GM18508 (cell line): ENCODE data around the gene RAB1B.
"Not testable (repeated sequence)": the region's sequence is repeated elsewhere in the genome, so short reads cannot be mapped to it uniquely, and the experiment has no call there.

Experiments
- ATAC-seq: cut with Tn5 transposase; IDR thresholded peaks from one replicate; pipeline ENCODE4 v1.9.1; 2021; ENCODE audit warnings: moderate number of reproducible peaks; ENCODE audit not compliant: insufficient read depth, unreplicated experiment

The RAB1B gene

DNA sequence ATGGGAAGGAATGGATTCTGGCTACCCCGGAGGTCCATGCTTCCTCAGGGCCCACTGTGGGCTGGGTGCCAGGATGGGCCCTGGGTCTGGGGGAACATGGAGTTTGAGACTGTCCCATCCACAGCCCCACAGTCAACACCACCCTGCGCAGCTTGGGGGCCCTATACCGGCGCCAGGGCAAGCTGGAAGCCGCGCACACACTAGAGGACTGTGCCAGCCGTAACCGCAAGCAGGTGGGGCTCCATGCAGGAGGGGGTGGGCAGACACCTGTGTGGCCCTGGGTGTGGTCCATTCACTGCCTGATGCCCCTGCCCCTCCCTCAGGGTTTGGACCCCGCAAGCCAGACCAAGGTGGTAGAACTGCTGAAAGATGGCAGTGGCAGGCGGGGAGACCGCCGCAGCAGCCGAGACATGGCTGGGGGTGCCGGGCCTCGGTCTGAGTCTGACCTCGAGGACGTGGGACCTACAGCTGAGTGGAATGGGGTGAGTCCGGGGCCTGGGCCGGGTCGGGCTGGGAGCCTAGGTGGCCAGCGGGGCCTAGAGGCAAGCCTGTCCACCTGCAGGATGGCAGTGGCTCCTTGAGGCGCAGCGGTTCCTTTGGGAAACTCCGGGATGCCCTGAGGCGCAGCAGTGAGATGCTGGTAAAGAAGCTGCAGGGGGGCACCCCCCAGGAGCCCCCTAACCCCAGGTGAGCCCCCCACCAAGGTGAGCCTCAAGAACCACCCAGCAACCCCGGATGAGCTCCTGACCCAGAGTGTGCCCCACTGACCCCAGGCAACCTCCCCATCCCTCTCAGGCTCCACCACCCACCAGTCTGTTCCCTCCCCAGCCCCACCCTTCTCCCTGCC lies 2.7 kb upstream of the RAB1B start:
- no peak for ATAC-seq

GRCh38 chr11:66266378-66267038 lies 1.9 kb upstream of the RAB1B start:
- ATAC-seq: no peak

DNA sequence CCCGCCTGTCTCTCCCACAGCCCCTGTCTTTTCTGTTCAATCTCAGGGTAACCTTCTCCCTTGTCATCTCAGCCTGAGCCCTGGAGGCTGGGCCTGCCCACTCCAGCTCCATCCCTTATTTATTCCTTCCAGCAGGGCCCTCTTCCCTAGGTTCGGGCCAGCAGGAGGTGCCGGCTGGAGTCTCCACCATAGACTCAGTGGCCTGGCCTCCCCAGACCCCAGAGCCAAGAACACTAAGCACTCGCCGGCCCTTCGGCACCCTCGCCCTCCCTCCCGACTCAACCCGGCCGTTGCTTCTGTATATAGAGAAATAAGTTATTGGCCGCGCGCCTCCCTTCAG lies 1.4 kb upstream of the RAB1B start:
- ATAC-seq: no peak

GRCh38 chr11:66267379-66268243 lies 828 bp upstream of the RAB1B start:
- no peak for ATAC-seq

DNA sequence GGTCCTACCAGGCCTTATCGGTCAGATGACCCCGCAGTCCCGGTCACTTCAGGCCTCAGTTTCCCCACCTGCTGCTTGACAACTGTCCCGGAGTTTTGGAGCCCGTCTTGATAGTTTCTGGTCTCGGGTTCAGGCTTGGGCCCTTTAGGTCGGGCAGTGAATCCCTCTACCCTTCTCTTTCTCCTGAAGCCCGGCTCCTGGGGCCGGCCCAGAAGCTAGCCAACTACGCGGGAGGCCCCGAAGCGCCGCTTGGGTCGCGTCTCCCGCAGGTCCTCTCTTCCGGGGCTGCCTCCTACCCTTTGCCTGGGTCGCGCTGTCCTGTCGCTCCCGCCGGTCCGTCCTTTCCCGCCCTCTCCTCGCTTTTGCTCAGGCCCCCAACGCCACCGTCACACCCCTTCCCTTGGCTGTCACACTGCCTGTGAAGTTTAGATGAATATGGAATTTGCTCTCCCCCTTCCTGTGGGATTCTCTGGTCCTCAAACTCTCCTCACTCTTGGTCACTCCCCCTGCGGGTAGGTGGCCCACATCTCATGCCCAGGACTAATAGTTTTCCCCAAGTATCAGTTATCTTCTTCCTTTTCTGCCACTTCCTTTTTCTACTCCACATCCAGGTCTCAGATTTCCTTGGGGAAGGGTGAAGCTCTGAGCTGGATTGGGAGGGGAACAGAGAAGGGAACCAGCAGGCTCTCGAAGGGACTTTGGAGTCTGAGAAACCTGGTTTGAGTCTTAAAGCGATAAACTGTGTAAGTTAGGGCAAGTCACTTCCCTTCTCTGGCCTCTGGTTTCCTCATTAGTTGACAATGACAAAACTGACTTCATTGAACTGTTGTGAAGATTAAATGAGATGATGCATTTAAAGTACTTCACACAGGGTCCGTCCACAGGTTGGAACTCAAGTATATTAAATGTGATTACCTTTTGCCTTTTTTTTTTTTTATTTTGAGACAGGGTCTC lies 790 bp downstream of the RAB1B start:
- no peak for ATAC-seq

DNA sequence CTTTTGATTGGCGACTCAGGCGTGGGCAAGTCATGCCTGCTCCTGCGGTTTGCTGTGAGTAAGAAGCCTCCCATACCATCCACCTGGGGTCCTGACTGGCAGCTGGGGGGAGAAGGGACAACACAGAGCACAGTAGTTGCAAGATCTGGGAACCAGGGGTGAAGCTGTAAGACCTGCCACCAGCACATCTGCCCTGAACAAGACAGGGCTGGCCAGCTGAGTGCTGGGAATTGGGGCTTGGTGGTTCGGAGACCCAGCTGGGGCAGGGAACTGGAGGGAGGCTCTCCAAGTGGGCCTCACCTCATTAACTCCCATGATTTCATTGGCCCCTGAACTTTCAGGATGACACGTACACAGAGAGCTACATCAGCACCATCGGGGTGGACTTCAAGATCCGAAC lies 3.4 kb downstream of the RAB1B start:
- no peak for ATAC-seq

DNA sequence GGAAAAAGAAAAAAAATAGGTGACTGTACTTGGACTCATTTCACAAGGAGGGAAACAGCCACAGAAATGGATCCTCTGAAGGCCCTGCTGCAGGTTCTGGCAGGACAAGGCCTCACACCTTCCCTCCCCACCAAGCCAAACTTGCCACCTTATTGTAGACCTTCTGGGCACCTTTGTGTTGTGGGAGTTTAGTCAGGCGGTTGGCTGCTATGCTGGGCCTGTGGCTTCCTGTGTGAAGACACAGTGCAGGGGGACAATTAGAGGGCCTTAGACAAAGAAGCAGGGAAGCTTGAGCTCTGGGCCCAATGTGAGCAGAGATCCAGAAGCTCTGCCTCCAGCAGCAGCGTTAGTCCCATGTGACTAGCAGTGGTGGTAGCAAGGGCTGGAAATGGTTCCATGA lies 4.2 kb downstream of the RAB1B start:
- no peak for ATAC-seq

DNA sequence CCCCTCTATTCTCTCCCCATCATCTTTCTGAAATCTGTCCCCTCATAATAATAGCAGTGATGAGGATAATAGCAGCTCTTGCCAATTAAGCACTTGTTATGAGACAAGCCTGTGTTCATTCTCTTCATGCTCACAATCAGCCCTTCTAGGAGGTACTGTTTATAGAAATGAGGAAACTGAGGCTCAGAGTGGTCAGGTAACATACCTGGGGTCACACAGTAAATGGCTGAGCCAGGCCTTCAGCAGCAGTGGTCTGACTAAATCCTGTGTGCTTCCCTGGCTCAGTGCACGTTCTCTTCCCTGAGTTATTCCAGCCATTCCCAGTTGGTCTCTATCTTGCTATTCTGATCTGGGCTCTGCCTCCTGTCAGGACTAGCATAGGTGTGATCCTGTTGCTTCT lies 5.8 kb downstream of the RAB1B start:
- no peak for ATAC-seq

DNA sequence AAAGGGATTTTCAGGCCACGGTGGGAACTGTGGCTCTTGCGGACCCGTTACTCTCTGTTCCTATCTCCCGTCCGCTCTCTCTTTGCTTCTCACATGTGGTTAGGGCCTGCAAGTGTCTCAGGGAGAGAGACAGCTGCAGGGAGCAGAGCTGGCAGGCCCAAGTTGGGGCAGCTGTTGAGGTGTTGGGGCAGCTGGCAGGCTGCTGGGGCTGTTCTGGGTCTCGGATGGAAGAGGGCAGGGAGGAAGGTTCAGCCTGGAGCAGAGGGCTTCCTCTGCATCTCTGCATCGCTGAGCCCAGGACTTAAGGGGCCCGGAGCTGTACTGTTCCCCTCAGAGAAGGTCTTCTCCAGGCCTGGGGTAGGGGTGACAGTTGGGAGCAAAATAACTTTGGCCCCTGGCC lies 7.0 kb downstream of the RAB1B start:
- no peak for ATAC-seq

- no peak for ATAC-seq
These were observed 7.7 kb downstream of the RAB1B start for GRCh38 chr11:66275984-66276612.

GRCh38 chr11:66276619-66277018 lies 8.2 kb downstream of the RAB1B start:
- not testable (repeated sequence) for ATAC-seq

DNA sequence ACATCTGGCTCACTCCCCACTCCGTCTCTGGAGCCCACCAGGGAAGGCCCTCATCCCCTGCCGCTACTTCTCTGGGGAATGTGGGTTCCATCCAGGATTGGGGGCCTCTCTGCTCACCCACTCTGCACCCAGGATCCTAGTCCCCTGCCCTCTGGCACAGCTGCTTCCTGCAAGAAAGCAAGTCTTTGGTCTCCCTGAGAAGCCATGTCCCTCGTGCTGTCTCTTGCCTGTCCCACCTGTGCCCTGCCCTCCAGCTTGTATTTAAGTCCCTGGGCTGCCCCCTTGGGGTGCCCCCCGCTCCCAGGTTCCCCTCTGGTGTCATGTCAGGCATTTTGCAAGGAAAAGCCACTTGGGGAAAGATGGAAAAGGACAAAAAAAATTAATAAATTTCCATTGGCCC lies 8.6 kb downstream of the RAB1B start:
- not testable (repeated sequence) for ATAC-seq

DNA sequence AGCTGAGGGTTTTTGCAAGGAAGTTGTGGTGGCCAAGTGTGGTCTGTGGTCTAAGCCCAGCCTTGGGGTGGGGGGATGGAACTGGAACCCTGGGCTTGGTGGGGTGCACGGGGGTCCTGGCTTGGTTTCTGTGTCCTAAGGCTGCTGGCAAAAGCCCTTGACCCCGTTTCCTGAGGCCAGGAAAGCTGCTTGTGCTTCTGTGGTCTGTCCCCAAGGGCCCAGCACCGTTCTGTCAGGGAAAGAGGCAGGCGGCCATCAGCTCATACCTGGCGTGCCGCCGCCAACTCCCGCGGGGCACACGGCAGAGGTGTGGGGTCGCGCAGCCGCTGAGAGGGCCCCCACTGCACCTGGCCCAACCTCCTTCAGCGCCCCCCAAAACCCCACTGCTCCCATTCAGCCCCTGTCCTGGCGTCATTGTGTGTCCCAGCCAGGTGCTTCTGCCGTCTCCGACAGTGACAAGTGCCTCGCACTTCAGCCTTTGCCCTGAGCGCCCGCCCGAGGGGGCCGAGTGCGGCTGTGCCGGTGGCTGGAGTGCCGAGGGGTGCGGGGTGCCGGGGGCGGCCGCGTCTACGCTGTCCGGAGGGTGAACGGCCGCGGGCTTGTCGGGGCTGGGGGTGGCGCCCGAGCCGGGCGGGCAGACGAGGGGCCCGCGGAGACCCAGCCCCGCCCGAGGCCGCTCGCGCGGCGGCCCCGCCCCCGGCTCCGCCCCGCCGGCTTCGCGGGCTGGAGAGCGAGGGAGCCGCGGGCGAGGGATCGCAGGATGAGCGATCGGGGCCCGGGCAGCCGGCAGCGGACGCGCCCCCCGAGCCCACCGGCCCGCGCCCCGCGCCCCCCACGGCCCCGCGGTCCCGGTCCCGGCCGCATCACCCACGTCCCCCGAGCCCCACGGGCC lies 9.3 kb downstream of the RAB1B start, which contains the start of gene CNIH2:
TSS of gene CNIH2 (plus strand) at position 705 of the 892 bp plus-strand sequence. CDS start 282 bp downstream, outside the sequence.
- ATAC-seq: no peak

DNA sequence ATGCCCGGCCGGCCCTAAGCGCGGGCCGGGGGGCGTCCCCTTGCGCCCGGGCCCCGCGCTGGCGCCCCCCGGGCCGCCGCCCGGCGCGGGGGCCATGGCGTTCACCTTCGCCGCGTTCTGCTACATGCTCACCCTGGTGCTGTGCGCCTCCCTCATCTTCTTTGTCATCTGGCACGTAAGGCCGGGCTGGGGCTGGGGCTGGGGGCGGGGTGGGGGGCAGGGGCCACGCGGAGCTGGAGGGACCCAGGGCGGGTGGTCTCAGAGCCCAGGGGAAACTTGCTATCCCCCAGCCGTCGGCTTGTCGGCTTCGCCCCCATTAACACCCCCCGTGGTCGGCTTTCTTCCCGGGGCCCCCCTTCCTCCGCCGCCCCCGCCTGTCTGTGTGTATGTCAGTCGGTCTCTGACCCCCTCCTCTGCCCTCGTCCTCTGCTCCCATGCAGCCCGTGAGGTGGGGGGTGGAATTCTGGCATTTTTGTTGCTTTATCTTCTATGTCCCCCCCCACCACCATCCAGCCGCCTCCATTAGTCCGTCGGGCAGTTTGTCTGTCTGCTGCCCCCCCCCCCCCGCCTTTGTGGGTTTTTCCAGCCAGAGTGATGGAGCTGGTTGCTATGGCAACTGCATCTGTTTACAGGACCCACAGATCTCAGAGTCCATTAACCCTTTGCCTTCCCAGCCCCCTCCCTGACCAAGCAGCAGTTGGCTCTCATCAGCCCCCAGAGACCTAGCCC lies 10.1 kb downstream of the RAB1B start:
- ATAC-seq: no peak

- ATAC-seq: no peak
These were observed 10.8 kb downstream of the RAB1B start for GRCh38 chr11:66279092-66279734.

GRCh38 chr11:66280428-66280827 lies 12.0 kb downstream of the RAB1B start:
- ATAC-seq: no peak

DNA sequence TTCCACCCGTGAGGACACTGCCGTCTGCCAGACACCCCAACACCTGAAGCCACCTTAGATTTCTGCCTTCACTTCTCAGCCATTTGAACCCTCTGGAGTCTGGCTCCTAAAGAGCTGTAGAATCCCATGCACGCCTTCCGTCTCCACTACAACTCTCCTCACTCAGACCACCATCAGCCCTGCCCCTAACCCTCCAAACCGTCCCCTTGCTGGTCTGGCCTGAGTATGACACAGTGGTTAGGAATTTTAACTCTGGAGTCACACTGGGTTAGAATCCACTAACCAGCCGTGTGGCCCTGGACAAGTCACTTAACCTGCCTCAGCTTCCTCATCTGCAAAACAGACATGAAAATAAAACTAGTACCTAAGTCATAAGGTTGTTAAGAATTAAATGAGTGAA lies 12.6 kb downstream of the RAB1B start:
- no peak for ATAC-seq
